C4-2B (cell line): ENCODE measurements around the gene CABLES2.

ENCODE experiments used
- ZFX ChIP-seq: fragments of 450-650 bp; IDR thresholded peaks from 2 replicates; pipeline ENCODE4 v1.6.1; 2017
- TF ChIP-seq, protein P1 (sequence below): fragments of 450-650 bp; conservative IDR thresholded peaks from 2 replicates; pipeline ENCODE4 v1.5.1; 2017; ENCODE audit warnings: mild to moderate bottlenecking

GRCh38 chr20:62423326-62423706, 16.2 kb upstream of the CABLES2 start:
- TF ChIP-seq, protein P1, sequence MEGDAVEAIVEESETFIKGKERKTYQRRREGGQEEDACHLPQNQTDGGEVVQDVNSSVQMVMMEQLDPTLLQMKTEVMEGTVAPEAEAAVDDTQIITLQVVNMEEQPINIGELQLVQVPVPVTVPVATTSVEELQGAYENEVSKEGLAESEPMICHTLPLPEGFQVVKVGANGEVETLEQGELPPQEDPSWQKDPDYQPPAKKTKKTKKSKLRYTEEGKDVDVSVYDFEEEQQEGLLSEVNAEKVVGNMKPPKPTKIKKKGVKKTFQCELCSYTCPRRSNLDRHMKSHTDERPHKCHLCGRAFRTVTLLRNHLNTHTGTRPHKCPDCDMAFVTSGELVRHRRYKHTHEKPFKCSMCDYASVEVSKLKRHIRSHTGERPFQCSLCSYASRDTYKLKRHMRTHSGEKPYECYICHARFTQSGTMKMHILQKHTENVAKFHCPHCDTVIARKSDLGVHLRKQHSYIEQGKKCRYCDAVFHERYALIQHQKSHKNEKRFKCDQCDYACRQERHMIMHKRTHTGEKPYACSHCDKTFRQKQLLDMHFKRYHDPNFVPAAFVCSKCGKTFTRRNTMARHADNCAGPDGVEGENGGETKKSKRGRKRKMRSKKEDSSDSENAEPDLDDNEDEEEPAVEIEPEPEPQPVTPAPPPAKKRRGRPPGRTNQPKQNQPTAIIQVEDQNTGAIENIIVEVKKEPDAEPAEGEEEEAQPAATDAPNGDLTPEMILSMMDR: no peak
- no peak for TF ChIP-seq ZFX
